Renal cortex interstitium (tissue), 3 donors: Measurements from ENCODE around the gene DDX59. TPM values are rescaled to one million over a fixed set of nuclear protein-coding genes. Genes with fewer than 3 reads are reported as not detected.

Experiments used
- polyA plus RNA-seq, 3 donors: library from polyadenylated mRNA; unstranded; fragments of 120-200 nt; gene quantifications; one replicate each; pipeline ENCODE4 v1.2.1, GENCODE V29; 2013; ENCODE audit not compliant: insufficient read length in 3 of 3

Gene DDX59
- polyA plus RNA-seq, 3 donors, result 23.8 to 32.0 (median 28.0) TPM

Other genes starting within 250 kb of the DDX59 start
- gene KIF14, start 49.2 kb downstream of the DDX59 start, polyA plus RNA-seq, result 1 to 10 TPM; 6.0 to 9.1 (median 7.9) TPM
- 10 to 100 TPM; 35.8 to 41.0 (median 36.0) TPM for gene CAMSAP2, start 69.0 kb upstream of the DDX59 start, polyA plus RNA-seq
- under 1 TPM in 1 of 3 donors, not detected in 2; 0.09 TPM for gene GPR25, start 203.1 kb upstream of the DDX59 start, polyA plus RNA-seq
- gene INAVA, start 225.0 kb upstream of the DDX59 start, polyA plus RNA-seq, result 10 to 100 TPM; 33.9 to 41.0 (median 34.8) TPM